Measurements from ENCODE around the gene EFCAB12.

EFCAB12 gene

DNA sequence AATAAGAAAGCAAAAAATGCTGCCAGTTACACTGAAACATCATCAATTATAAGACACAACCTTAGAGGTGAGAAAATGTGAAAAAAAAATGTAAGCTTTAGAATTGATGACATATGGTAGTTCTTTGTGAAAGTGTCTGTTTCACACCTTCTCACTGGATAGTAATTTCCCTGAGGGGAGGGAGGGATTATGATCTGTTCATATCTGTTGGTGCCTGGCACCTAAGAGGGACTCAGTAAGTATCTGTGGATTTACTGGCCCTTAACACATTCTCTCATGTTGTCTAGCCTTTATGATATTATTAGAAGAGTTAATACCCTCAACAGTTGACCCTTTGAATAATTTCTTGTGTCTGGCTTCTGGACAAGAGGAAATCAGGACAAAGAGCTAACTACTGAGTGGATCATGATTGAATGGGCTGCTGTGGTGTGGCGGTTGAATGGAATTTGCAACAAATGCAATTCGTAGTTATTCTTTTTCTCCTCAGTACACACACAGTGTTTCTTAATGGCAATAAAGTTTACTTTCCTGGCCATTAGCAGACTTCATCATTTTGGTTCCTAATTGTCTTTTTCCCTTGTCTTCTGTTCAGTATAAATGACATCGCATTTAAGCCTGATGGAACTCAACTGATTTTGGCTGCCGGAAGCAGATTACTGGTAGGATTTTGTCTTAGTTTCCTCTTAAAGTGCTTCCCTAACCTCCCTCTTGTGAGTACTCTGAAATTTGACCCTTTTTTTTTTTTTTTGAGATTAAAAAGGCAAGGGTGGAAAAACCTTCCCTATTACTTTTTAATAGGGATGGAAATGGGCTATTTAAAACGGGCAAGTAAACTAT, 21.1 kb upstream of the EFCAB12 start:
- Mint-ChIP-seq H3K9me3 (no peaks in the 10 kb centered on the region), H3K27me3 (ENCODE audit: low read depth) (no peaks in the 10 kb centered on the region), H3K4me1 (peaks cover 27% of the 10 kb centered on the region), H3K27ac (peak overlapping the region; percentile 95 to 98 (median 97)), H3K36me3 (ENCODE audit: low read depth) (peaks cover 27% of the 10 kb centered on the region), H3K4me3 (peak overlapping the region in 2 of 3 experiments; percentile 11 to 20)
- TF ChIP-seq, protein P1, sequence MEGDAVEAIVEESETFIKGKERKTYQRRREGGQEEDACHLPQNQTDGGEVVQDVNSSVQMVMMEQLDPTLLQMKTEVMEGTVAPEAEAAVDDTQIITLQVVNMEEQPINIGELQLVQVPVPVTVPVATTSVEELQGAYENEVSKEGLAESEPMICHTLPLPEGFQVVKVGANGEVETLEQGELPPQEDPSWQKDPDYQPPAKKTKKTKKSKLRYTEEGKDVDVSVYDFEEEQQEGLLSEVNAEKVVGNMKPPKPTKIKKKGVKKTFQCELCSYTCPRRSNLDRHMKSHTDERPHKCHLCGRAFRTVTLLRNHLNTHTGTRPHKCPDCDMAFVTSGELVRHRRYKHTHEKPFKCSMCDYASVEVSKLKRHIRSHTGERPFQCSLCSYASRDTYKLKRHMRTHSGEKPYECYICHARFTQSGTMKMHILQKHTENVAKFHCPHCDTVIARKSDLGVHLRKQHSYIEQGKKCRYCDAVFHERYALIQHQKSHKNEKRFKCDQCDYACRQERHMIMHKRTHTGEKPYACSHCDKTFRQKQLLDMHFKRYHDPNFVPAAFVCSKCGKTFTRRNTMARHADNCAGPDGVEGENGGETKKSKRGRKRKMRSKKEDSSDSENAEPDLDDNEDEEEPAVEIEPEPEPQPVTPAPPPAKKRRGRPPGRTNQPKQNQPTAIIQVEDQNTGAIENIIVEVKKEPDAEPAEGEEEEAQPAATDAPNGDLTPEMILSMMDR (IDR thresholded peaks at IDR 0.05; ENCODE audit: unreplicated experiment in 3 of 3) = no peak

- peaks cover 27% of the 10 kb centered on the region for H3K4me1 Mint-ChIP-seq
- peaks cover 20% of the 10 kb centered on the region for H3K36me3 Mint-ChIP-seq (ENCODE audit: low read depth)
- peak overlapping the region; percentile 96 to 98 (median 97) for H3K27ac Mint-ChIP-seq
- H3K4me3 Mint-ChIP-seq = peak overlapping the region; percentile 25 to 60 (median 28)
- H3K9me3 Mint-ChIP-seq = no peaks in the 10 kb centered on the region
- H3K27me3 Mint-ChIP-seq (ENCODE audit: low read depth) = no peaks in the 10 kb centered on the region
- TF ChIP-seq, protein P1 (IDR thresholded peaks at IDR 0.05; ENCODE audit: unreplicated experiment in 3 of 3) = no peak
Observed at GRCh38 chr3:129448186-129448895, 19.9 kb upstream of the EFCAB12 start.

DNA sequence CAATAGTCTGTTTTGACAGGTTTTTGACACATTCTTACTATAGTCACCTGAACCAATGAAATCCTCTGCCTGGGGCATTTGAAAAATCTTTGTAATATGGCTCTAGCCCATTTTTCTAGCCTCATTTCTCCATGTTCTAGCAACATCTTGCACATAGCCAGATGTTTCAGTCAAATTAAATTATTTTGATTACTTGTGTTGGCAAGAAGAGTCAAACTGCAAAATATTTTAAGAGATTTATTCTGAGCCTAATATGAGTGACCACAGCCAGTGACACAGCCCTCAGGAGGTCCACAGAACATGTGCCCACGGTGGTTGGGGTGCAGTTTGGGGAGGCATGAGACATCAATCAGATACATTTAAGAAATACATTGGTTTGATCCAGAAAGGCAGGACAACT, 18.5 kb upstream of the EFCAB12 start:
- Mint-ChIP-seq H3K27ac (peak overlapping the region; percentile 73 to 97 (median 93)), H3K4me3 (no peak overlapping the region), H3K9me3 (no peaks in the 10 kb centered on the region), H3K36me3 (ENCODE audit: low read depth) (peaks cover 6% of the 10 kb centered on the region), H3K27me3 (ENCODE audit: low read depth) (no peaks in the 10 kb centered on the region), H3K4me1 (peaks cover 39% of the 10 kb centered on the region)
- TF ChIP-seq, protein P1 (IDR thresholded peaks at IDR 0.05; ENCODE audit: unreplicated experiment in 3 of 3) = no peak

DNA sequence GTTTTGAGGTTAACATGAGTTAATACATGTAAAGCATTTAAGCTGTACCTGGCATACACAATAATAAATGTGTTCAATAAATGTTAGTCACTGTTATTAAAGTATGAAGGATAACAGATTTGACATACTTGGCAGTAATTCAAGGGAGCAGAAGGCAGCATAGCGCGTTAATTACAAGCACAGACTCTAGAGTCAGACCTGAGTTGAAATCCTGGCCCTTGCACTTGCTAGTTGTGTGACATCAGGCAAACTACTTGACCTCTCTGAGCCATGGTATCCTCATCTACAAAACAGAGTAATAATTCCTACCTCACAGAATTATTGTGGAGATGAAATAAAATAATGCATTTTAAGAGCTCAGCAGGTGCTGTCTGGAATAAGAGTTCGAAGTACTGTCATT, 17.0 kb upstream of the EFCAB12 start:
- Mint-ChIP-seq H3K36me3 (ENCODE audit: low read depth) (no peaks in the 10 kb centered on the region), H3K4me3 (no peak overlapping the region), H3K27ac (peak overlapping the region; percentile 45 to 93 (median 55)), H3K27me3 (ENCODE audit: low read depth) (no peaks in the 10 kb centered on the region), H3K9me3 (no peaks in the 10 kb centered on the region), H3K4me1 (peaks cover 51% of the 10 kb centered on the region)
- TF ChIP-seq, protein P1 (IDR thresholded peaks at IDR 0.05; ENCODE audit: unreplicated experiment in 3 of 3) = no peak

- Mint-ChIP-seq H3K27ac (peak overlapping the region; percentile 7 to 90 (median 50)), H3K36me3 (ENCODE audit: low read depth) (no peaks in the 10 kb centered on the region), H3K4me1 (peaks cover 48% of the 10 kb centered on the region), H3K27me3 (ENCODE audit: low read depth) (no peaks in the 10 kb centered on the region), H3K9me3 (no peaks in the 10 kb centered on the region), H3K4me3 (peak overlapping the region; percentile 54 to 99 (median 75))
- TF ChIP-seq, protein P1 (IDR thresholded peaks at IDR 0.05; ENCODE audit: unreplicated experiment in 3 of 3) = no peak
Observed at GRCh38 chr3:129442947-129443346, 14.5 kb upstream of the EFCAB12 start.
